ENCODE results near the gene PHAF1.

DNA sequence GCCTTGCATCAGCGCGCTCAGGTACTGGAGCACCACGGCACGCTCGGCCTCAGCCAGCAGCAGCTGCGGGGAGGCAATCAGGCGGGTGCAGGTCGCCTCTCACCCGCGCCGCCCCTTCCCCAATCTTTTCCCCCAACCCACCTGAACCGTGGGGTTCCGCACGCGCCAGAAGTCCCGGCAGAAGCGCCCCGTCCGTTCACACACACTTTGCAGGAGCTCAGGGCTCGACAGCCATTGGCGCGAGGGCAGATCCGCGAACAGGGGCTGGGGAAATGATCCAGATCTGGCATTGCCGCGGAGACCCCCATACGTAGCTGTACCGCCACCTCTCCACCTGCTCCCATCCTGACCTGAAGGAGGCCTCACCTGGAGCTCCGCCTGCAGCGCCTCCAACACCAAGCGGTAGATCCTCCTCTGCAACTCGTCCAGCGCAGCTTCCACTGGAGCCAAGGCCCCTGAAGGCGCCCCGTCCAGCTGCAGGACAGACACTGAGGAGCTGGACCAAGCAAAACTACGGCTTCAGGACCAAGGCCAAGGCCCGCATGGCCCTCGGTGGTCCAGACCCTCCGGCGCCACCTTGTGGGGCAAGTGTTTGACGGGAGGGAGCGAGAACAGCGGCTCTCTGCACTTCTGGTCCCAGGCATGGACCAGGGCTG, 75.4 kb downstream of the PHAF1 start:
- TF ChIP-seq POLR2A (IDR thresholded peaks at IDR 0.05; ENCODE audit: low read length), result no peak
- no peak for TF ChIP-seq GATA1 (IDR thresholded peaks at IDR 0.05; ENCODE audit: low read depth, low read length)
